GM13976 (cell line): ENCODE results near the gene SCN1B.
"Not testable (repeated sequence)": the region's sequence is repeated elsewhere in the genome, so short reads cannot be mapped to it uniquely, and the experiment has no call there.

ENCODE experiments used
- DNase-seq: peaks from one replicate; pipeline ENCODE4 v3.0.0; 2012; ENCODE audit warnings: low spot score
- CTCF ChIP-seq: IDR thresholded peaks from 2 replicates; pipeline ENCODE4 v1.5.1; 2012; ENCODE audit warnings: borderline replicate concordance, mild to moderate bottlenecking; ENCODE audit not compliant: insufficient read depth; ENCODE audit errors: extremely low read depth, missing control alignments, control extremely low read depth
- in situ Hi-C: fragments of 300-500 bp; cut with MboI; formaldehyde crosslinking; loops from one replicate; pipeline ENCODE4 v1.12.0; 2022; ENCODE audit warnings: low sequenced_read_pairs, mixed read lengths, inconsistent platforms; ENCODE audit not compliant: unreplicated experiment

SCN1B gene

DNA sequence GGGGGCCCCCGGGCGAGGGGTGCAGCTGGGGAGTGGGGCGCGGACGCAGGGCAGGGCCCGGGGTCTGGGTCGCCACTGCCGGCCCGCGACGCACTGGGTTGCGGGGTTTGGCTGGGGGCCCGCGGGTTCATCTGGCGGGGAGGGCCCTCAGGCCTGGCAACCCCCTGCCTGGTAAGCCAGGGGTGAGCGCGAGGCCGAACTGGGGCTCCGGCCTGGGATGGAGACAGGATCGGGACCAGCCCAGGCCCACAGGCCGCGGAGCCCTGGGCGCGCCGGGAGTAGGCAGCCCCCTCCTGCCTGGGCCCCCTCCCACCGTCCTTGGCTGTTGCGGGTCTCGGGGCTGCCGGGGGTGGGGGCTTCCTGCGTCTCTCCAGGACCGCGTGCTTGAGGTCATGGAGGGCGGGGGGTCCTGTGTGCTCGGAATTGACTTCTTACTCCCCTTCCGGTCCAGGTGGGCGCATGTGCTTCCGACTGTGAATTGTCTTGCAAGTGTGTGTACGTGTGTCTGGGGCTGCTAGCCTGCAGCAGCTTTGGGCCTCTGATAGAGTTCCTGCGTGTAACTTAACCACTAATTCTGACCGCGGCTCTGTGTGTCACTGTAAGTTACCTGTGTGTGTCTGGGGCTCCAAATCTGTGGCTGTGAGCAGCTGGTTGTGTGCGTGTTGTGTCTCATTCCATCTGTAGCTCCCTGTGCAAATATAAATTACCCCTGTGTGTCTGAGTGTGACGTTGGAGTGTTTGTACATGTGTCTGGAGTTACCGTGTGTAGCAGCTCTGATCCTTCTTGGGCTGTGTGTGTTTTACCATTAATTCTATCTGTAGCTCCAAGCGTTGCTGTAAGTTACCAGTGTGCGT, 29.4 kb upstream of the SCN1B start:
- in situ Hi-C loops, result no loop called here
- peak; percentile 52 for DNase-seq
- TF ChIP-seq CTCF, result no peak

DNA sequence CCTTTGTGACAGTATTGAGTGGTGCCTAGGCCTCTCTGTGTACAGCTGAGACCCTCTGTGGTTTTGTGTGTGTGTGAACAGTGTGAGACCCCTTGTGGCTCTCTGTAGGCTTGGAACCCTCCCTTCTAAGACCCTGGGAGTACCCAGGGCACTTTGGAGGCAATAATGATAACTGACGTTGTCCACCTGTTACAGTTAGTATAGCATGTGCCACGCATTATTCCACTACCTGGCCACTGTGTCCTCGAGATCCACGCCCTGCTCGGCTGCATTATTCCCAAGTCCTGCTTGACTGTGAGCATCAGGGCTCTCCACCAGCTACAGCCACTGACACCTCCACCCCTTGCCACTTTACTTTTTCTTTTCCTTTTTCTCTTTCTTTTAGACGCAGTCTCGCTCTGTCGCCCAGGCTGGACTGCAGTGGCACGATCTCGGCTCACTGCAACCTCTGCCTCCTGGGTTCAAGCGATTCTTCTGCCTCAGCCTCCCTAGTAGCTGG, 28.2 kb upstream of the SCN1B start:
- no peak for TF ChIP-seq CTCF
- DNase-seq, result no peak

GRCh38 chr19:35004517-35005255, 25.6 kb upstream of the SCN1B start:
- no peak for DNase-seq
- in situ Hi-C loops, result no loop called here
- TF ChIP-seq CTCF, result no peak

More for the DNA sequence above, 28.2 kb upstream of the SCN1B start:
- in situ Hi-C loops, result no loop called here

DNA sequence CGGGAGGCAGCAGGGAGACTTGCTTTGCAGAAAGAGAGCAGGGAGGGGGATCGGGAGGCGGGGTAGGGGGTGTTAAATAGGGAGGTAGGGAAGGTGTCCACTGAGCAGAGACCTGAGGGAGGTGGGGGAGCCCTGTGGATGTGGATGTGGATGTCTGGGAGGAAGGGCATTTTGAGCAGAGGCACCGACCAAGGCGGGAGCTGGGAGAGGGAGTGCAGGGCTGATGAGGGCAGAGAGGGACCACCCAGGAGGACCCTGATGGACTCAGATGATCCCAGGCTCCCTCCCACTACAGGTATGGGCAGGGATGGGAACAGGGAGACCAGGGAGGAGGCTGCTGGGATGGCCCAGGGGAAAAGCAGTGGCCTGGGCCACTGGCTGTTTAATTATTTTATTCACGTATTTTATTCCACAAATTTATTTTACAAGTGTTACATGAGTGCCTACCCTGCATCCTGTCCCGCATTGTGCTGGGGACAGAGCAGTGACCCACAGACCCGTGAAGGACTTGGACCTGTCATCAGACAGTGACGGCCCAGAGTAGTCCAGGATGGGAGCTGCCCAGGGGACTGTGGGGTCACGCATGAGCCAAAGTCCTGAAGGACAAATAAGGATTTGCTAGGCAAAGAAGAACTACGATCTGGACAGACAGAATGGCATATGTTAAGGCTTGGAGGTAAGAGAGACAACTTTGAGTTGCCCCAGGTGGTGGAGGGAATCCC, 24.9 kb upstream of the SCN1B start:
- no peak for TF ChIP-seq CTCF
- in situ Hi-C loops, result no loop called here
- no peak for DNase-seq

DNA sequence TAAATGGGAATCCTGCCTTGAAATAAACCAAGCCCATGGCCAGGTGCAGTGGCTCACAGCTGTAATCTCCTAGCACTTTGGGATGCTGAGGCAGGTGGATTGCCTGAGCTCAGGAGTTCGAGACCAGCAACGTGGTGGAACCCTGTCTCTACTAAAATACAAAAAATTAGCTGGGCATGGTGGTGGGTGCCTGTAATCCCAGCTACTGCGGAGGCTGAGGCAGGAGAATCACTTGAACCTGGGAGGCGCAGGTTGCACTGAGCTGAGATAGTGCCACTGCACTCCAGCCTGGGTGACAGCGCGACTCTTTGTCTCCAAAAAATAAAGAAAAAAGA, 24.3 kb upstream of the SCN1B start:
- DNase-seq, in situ Hi-C loops: not testable (repeated sequence)

- in situ Hi-C loops, result no loop called here
- DNase-seq, result no peak
Observed at GRCh38 chr19:35006342-35006998, 23.8 kb upstream of the SCN1B start.

More at GRCh38 chr19:35006342-35006998, 23.8 kb upstream of the SCN1B start:
- no peak for TF ChIP-seq CTCF
